Measurements from ENCODE around the gene UGT3A1.
A peak's percentile ranks its signal among the peaks of the same experiment; 100 is the strongest.
"Not testable (repeated sequence)": the region's sequence is repeated elsewhere in the genome, so short reads cannot be mapped to it uniquely, and the experiment has no call there.

UGT3A1 gene

DNA sequence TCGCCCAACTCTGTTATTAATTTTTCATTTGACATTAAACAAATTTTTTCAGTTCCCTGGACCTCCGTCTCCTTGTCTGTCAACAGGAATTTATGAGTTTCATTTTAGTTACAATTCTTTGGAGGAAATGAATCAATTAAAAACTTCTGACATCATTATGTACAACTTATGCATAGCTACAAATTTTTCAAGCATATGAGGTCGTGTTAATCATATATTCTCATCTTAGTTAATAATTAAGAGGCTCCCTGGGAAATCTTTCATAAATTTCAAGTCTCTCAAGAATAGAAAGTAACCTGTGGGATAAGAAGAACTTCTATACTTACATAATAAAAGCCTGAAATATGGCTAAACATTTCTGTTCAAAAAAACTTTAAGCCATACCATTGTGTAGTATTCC is 3.4 kb downstream of the UGT3A1 start:
- no peak for DNase-seq

DNA sequence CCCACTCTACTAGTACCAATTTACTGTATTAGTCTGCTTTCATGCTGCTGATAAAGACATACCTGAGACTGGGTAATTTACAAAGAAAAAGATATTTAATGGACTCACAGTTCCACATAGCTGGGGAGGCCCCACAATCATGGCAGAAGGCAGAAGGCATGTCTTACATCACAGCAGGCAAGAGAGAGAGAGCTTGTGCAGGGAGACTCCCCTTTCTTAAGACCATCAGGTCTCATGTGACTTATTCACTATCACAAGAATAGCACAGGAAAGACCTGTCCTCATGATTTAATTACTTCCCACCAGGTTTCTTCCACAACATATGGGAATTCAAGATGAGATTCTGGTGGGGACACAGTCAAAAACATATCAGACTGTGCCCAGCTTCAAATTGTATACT is 11.5 kb downstream of the UGT3A1 start:
- DNase-seq: no peak

DNA sequence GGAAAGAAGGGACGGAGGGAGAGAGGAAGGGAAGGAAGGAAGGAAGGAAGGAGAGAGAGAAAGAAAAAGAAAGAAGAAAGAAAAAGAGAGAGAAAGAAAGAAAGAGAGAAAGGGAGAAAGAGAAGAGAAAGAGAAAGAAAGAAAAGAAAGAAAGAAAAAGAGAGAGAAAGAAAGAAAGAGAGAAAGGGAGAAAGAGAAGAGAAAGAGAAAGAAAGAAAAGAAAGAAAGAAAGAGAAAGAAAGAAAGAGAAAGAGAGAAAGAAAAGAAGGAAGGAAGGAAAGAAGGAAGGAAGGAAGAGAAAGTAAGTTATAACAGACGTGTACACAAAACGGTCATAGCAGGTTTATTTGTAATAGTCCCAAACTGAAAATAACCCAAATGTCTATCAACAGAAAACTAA is 14.3 kb downstream of the UGT3A1 start:
- not testable (repeated sequence) for DNase-seq

DNA sequence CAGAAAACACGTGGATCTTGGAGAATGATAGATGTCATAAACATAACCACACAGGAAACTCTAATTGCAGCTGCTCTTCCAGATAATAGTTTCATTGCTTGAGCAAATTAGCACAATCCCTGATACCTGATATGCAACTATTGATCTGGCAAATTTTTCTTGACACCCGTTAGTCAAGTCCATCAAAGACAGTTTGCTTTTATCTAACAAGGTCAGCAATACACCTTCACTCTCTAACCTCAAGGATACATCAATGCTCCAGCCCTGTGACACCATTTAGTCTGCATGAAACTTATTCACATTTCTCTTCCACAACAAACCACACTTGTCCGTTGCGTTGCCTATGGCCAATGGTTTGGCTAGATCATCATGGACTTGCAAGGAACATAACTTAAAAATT is 16.6 kb downstream of the UGT3A1 start:
- DNase-seq: no peak

DNA sequence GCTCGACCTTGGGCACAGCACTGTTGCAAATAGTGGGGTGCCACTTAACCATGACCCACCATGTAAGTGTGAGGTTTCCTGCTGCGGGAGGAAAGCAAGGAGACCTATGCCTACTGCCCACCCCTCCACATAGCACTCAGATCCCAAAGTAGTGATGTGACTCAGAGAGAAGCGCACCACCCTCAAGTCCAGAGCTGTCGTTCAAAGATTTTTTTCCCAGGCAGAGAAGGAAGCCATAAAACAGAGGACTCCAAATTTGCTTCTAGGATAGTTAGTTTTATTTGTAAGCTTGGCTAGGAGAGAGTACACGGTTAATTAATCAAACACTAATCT is 19.3 kb downstream of the UGT3A1 start:
- DNase-seq: no peak

DNA sequence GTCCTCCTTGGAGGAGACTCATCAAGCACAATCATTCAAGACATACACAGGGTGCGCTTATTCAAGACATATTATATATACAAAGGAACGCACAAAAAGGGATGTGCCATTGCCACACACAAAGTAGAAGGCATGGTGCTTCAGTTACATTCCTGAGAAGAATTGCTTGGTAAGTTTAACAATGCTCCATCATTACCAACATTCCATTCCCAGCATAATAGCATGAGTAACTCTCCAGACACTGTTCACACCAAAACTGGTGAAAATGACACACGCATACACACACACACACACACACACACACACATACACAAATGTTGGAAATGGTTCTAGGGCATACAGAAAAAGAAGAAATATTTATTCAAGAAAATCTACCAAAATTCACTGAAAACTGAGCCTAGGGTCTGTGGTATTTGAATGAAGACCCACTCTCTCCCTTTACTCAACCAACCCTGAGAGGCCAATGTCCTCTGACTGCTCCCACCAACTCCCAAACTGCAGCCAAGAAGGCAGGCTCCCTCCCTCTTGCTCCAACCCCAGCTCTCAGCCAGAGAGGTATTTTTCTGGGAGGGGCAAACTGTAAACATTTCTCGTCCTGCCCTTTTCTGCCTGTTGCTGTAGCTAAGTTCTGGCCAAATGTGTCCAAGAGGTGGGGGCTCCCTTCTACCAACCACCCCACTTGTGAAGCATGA is 19.9 kb downstream of the UGT3A1 start:
- DNase-seq: no peak

DNA sequence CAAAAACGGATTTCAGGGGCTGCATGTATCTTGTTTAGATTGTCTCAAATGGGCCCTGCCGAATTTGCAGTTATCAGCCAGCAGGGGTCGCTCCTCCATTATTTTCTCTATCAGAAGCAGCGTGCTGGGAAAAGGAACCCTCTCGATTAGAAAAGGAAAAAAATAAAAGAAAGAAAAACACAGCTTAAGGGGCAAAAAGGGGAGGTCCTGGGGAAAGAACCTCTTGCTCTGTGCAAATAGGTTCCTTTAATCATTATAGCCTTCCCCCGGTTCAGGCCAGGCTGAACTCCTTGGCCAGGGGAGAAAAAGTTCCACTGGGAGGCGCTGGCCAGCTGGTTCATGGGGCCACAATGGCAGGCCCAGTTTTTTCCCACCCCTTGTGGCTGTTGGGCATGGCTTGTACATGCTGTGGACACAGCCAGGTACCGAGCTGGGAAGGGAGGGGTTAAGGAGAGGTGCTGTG is 27.8 kb downstream of the UGT3A1 start:
- DNase-seq: peak; percentile 26 to 31

DNA sequence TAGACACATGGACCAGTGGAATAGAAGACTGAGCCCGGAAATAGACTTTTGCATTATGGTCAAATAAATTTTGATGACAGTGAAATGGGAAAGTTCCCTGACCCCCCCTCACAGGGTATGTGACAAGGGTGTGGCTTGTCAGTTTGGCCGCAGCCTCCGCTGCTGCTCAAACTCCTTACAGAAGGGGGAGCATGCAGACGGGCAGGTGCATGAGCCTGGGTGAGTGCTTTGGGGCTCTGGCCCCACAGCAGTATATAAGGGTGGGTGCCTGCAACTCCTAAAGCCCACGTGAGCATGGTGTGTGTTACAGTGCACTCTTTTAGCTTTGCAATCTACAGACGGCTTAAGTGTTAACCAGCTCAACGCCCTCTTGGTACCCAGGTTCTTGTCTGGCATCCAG is 30.9 kb downstream of the UGT3A1 start:
- DNase-seq: no peak

DNA sequence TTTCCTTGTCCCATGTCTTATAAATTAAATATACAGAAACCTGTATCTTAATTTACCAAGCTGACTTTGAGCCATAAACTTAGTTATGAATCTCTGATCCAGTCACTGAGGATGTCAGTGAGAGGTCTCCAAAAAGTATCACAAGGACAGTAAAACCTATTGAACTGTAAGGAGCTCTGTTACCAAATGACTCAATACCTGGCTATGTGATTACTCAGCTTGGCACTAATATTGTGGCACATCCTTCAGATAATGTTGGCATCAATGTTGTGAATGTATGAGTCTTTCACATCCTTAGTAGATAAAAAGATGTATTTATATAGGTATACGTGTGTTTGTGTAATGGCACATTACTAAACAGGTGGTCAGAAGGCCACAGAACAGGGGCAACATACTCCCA is 34.8 kb downstream of the UGT3A1 start:
- no peak for DNase-seq

DNA sequence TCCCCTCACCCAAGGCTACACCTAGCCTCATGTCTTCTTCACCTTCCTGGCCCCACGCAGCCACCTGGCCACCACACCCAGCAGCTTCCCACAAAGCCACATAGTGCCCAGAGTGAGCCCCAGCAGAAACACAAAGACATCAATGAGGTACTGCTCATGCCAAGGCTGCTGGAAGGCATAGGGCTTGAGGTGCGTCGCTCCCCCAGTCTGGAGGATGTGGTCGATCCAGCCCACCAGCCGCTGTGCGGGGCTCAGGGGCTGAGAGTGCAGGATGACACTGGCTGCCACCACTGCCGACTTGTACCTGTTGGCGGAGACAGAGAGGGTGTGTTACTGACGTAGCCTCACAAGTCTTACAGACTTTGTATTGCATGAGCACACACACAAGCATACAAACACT is 37.0 kb downstream of the UGT3A1 start:
- DNase-seq: peak; percentile 19 to 26

DNA sequence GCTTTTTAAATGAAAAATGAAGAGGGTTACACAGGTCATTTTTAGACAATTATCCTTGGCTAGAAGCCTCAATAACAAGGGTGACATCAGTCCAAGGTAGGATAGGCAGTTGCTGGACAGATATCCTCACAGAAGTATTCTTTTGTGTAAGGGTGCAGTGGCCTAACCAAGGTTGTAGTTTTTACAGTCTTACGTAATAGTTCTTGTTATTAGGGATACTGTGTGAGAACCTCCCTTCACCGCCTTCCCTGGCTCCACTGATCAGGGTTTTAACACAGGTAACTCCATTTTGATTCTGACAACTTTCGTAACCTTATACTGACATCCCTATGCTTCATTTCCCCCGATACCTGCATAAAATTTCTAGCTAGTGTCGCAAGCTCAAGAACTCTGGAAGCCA is 44.1 kb downstream of the UGT3A1 start:
- DNase-seq: no peak

DNA sequence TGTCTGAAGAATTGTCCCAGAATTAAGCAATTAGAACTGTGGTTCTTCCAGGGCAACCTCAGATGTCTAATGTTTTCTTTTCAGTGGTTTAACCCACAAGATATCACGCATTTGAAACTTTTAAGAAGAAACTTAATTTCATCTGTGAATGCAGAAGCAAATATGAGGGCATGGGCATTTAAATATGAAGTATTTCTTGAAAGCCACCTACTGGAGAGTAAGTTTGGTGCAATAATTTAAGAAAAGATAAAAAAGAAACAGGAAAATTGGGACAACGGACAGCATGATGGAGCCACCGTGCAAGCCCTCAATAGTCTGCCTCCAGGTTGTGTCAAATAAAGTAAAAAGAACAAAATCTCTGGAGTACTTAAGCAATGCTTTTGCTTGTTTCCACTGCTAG is 51.6 kb downstream of the UGT3A1 start:
- DNase-seq: no peak

DNA sequence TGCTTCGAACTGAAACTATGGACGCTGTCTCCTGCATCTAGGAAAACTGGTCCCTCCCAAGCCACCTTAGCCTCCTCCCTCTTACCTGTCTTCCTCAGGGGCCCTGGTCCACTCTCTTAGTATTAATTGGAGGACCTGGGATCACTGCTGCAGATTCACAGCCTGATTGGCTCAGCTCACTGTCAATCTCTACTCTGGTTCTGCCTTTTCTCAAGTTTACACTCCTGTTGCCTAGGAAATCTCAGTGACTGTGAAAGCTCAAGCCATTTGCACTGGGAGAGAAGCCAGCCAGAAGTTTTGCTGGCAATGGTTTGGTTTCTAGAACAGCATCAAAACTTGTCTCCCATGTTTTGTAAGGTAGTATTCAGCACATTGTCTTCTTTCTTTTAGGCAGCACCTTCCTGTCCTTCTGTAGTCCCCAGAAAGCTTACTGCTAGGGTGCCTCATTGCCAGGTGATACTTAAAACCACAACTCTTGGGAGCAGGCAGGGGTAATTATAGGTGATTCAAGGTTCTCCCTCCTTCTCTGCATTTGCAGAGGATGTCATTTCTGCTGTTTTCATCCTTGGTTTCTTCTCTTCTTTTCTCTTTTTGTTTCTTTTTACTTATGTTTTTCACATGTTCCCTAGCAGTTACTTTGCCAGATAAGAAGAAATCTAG is 52.5 kb downstream of the UGT3A1 start, which contains the start of gene CAPSL:
TSS of gene CAPSL (minus strand) at position 55 of the 660 bp plus-strand sequence. CDS start 17,502 bp downstream, outside the sequence.
- DNase-seq: no peak

DNA sequence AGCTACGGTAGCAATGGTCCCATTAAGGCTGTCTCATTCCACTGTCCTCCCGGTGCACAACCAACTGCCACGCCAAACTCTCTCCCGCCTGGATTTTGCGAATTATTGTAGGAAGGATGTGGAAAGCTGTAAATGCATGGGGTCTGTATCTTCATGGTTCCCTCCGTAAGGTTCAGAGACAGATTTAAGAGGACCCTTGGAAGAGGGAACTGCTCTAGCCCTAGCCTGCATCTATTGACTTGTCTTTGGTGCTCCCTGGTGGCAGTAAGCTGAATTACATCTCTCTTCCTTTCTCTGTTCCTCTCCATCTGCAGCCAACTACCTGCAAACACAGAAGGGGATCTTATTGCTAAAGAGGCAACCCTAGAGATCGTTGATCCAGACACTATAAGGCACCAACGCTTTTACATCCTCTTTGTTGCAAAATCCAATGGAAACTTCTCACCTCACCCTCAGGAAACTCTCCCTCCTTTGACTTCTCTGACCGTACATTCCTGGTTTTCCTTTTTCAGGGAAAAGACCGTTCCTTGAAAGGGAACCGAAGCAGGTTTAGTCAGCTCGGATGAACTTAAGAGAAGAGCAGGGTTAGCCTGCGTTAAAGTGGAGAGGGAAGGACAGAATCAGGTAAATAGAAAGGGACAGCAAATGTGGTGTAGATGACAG is 64.7 kb downstream of the UGT3A1 start:
- DNase-seq: peak; percentile 69 to 71

DNA sequence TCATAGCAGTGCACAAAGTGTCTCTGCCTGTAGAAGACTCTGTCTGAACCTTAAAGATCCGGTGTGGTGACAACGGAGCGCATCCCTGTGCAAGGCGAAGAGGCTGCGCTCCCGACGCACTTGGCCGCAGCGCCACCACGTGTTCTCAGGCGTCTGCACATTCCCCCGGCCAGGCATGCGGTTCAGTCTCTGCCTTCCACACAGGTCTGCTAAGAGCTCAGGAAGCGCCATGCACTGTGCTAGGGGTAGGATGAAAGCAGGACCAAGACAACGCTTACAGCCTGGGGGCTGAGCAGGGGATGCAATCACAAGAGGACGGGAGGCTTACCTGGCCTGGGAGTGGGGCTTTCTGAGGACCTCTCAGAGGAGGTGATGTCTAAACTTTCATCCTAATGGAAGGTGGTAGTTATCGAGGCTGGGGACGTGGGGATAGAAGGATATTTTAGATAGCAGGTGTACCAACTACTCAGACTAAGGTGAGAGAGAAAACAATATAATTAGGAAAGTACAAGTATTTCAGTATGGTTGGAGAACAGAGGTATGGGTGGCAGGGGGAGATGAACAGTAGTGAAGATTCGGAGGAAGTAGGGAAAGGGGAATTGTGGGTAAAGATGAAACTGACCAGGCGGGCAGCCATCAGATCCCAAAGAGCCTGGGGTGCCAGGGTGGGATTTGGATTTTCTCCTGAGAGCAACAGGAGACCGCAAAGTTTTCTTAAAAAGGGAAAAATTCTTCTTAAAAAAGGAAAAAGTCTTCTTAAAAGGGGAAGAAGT is 66.1 kb downstream of the UGT3A1 start:
- DNase-seq: peak; percentile 92 to 93

DNA sequence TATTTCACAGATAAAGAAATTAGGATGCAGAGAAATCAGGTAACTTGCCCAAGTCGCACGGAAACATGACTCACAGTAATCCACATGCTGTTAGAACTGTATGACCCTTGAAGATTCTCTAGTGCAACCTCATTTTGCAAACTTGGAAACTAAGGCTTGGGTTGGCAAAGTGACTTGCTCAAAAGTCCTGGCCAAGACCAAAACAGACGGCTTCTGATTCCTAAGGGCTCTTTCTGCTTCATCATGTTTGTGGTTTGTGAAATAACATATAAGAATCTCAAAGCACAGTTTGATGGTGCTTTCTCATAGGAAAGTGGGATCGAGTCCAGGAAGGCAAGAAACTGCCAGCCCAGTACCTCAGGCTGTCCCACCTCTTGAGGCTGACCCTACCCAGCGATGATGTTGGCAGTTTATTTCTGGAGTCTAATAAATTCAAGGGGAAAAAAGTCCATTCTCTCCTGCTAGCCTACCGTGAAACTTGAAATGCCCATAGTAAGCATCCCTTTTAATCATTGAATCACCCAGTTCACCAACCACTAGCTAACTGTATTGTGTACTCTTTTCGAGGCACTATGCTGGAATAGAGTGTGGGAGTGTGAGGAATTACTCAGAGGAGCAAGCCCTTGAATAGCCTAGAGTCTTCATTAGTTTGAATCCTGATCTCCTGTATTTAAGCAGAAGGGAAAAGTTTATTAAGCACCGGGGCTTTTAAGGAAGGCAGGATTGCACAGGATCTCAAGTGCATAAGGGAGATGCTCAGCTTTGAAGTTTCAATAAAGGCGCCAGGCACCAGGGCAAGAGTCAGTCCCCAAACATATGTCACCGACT is 66.9 kb downstream of the UGT3A1 start:
- DNase-seq: peak in 1 of 2 experiments; percentile 33

DNA sequence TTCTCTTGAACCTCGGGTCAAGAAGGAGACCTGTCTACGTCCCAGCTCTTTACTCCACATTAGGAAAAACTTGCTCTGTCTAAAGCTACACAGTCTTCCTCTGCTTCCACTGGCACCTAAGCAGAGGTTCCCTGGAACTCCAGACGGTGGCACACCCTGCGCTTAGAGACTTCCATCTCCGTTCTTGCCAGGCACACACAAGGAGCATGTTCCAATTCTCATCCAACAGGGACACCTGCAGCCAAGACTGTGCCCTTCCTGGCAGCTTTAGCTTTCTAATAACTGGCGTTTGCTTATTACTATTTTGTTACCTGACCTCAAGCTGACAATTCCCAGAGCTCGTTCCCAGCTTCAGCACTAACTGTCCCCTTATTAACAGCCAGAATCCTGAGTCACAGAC is 68.7 kb downstream of the UGT3A1 start:
- no peak for DNase-seq

DNA sequence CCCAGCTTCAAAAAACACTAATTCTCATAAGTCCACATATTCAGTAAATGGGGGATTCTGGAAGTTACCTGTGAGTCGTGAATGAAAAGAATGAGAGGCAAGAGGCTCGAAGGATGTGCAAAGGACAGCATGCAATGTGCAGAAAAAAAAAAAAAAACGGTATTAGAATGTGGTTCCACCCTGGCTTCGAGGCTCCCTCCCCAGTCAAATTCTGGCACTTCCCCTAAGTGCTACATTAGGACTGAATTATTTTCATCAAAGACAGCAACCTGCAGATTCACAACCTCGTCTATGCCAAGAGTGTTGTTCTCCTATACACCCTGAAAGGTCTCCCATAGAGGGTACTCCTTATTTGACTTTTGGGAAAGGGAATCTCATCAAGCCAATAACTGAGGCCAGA is 69.3 kb downstream of the UGT3A1 start:
- DNase-seq: no peak

DNA sequence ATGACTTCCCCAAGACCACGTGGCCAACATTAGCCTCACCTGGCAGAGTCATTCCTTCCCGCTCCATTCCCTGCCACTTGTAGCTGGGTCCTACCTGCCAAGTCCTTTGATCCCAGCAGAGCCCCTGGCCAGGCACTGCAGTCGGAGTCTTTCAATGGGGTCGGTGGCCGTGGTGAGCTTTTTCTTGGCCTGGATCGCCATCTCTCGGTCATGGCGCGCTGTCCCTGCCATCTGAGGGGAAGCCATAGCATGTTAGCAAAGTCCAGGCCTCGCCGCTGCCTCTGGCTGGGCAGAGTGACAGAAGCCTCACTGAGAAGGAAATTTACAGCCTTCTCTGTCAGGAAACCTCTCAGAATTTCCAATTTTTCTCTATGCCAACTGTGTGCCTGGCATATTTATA is 70.3 kb downstream of the UGT3A1 start:
- DNase-seq: no peak

DNA sequence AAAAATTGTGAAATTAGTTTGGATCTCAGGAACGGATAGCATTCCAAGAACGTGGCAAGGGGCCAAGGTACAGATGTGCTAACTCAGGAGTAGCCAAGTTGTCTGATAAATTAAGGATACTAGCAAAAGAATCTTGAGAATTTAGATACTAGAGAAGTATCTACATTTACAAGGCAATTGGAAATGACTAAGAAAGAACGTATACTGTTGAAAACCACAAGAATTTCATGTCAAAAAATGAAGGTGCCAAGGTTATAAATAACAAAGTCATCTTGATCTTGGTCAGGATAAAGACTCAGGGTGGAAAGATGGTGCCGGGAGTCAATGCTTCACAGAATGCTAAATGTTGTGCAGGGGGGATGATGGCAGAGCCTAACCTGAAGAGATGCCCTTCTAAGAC is 72.0 kb downstream of the UGT3A1 start:
- DNase-seq: no peak

DNA sequence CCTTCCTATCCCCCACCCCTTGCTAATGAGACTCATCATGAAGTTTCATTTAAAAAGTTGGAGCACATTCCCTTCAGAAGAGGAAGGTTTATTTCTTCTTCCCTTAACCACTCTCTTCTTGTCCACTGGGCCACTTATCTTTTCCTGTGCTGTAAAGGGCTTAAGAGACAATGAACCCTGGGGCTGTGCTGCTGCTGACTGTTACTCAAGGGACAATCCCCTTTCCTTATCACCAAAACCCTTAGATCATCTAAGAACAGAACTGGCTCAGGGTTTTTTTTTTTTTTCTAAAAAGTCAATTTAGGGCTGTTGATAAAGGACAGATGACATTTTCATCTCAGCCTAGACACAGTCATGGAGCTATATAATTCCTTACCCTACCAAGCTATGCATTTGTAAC is 82.4 kb downstream of the UGT3A1 start:
- DNase-seq: no peak

DNA sequence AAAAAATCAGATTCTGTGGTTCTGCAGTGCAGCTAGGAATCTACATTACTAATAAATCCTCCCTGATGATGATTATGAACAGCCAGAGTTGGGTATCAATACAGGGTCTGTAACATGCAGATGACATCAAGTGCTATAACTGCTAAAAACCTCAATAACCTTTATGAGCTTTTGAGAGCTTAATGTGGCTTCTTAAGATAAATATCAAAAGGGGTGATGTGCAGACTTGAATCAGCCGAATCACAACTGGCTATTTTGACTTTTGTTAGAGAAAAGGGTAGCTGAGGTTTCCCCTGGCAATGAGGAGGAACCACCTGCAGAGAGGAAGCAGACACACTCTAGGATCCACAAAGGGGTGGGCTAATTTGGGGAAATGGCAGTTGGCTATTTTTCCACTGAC is 83.0 kb downstream of the UGT3A1 start:
- no peak for DNase-seq
